Neural progenitor cell (in vitro differentiated cells): ENCODE measurements around the gene GPNMB. TPM values are rescaled to one million over a fixed set of nuclear protein-coding genes. Genes with fewer than 3 reads are reported as not detected.

Source experiments
- DNase-seq: peaks from one replicate; pipeline ENCODE4 v3.0.0-alpha.2; 2016; ENCODE audit warnings: low spot score
- H2AFZ ChIP-seq: fragments of 200-600 bp; sonication (generic); replicated peaks from 2 replicates; pipeline ENCODE4 v1.6.1; 2016; ENCODE audit warnings: antibody characterized with exemption
- H3F3A ChIP-seq: fragments of 200-600 bp; sonication (generic); 2 replicates; pipeline ENCODE4 v1.6.1; 2016; ENCODE audit warnings: antibody characterized with exemption, low read depth
- H3K27ac ChIP-seq: fragments of 200-600 bp; sonication (generic); 2 replicates; pipeline ENCODE4 v1.5.1; 2016; ENCODE audit warnings: mild to moderate bottlenecking
- H3K27me3 ChIP-seq: fragments of 200-600 bp; sonication (generic); 2 replicates; pipeline ENCODE4 v1.6.1; 2016; ENCODE audit warnings: mild to moderate bottlenecking, moderate library complexity
- H3K36me3 ChIP-seq: fragments of 200-600 bp; sonication (generic); 2 replicates; pipeline ENCODE4 v1.5.1; 2016
- H3K4me1 ChIP-seq: fragments of 200-600 bp; sonication (generic); 2 replicates; pipeline ENCODE4 v1.6.1; 2016; ENCODE audit warnings: mixed run types
- H3K4me2 ChIP-seq: fragments of 200-600 bp; sonication (generic); 2 replicates; pipeline ENCODE4 v1.6.1; 2016
- H3K4me3 ChIP-seq: fragments of 200-600 bp; sonication (generic); 2 replicates; pipeline ENCODE4 v1.5.1; 2016
- H3K79me2 ChIP-seq: fragments of 200-600 bp; sonication (generic); 2 replicates; pipeline ENCODE4 v1.6.1; 2016; ENCODE audit warnings: low read depth
- H3K9ac ChIP-seq: fragments of 200-600 bp; sonication (generic); 2 replicates; pipeline ENCODE4 v1.6.1; 2016
- H3K9me3 ChIP-seq: fragments of 200-600 bp; sonication (generic); 2 replicates; pipeline ENCODE4 v1.5.1; 2016; ENCODE audit warnings: low read depth
- H4K20me1 ChIP-seq: fragments of 200-600 bp; sonication (generic); 2 replicates; pipeline ENCODE4 v1.6.1; 2016; ENCODE audit warnings: low read depth
- H3K27ac Mint-ChIP-seq: 3 replicates; pipeline ENCODE4 v1.8.0; 2021; ENCODE audit warnings: mixed read lengths
- H3K27me3 Mint-ChIP-seq: 2 replicates; pipeline ENCODE4 v1.8.0; 2022; ENCODE audit warnings: low read depth, mild to moderate bottlenecking, inconsistent platforms, moderate library complexity, mixed read lengths; ENCODE audit not compliant: insufficient read depth
- H3K36me3 Mint-ChIP-seq: 3 replicates; pipeline ENCODE4 v1.8.0; 2021; ENCODE audit warnings: mixed read lengths
- H3K4me1 Mint-ChIP-seq: 3 replicates; pipeline ENCODE4 v1.8.0; 2021; ENCODE audit warnings: mixed read lengths
- H3K4me3 Mint-ChIP-seq: 3 replicates; pipeline ENCODE4 v1.8.0; 2021; ENCODE audit warnings: mild to moderate bottlenecking, moderate library complexity, mixed read lengths
- H3K9me3 Mint-ChIP-seq: 3 replicates; pipeline ENCODE4 v1.8.0; 2020; ENCODE audit warnings: mixed read lengths
- CTCF ChIP-seq: fragments of 200-600 bp; sonication (generic); IDR thresholded peaks from 2 replicates; pipeline ENCODE4 v1.5.1; 2017; ENCODE audit warnings: antibody characterized with exemption, mild to moderate bottlenecking
- EZH2 ChIP-seq: fragments of 200-600 bp; sonication (generic); IDR thresholded peaks from 2 replicates; pipeline ENCODE4 v1.6.1; 2017; ENCODE audit warnings: antibody characterized with exemption, mild to moderate bottlenecking, moderate library complexity
- EZH2phosphoT487 ChIP-seq: fragments of 200-600 bp; sonication (generic); IDR thresholded peaks from 2 replicates; pipeline ENCODE4 v1.6.1; 2017; ENCODE audit warnings: antibody characterized with exemption
- total RNA-seq: library from RNA; depleted of rRNA; stranded (reverse); fragments of >200 nt; gene quantifications from 2 replicates; pipeline ENCODE4 v1.2.3, GENCODE V29; 2015; ENCODE audit warnings: low replicate concordance

The GPNMB gene
- total RNA-seq, 1 donor from 2014 or later, result not detected

DNA sequence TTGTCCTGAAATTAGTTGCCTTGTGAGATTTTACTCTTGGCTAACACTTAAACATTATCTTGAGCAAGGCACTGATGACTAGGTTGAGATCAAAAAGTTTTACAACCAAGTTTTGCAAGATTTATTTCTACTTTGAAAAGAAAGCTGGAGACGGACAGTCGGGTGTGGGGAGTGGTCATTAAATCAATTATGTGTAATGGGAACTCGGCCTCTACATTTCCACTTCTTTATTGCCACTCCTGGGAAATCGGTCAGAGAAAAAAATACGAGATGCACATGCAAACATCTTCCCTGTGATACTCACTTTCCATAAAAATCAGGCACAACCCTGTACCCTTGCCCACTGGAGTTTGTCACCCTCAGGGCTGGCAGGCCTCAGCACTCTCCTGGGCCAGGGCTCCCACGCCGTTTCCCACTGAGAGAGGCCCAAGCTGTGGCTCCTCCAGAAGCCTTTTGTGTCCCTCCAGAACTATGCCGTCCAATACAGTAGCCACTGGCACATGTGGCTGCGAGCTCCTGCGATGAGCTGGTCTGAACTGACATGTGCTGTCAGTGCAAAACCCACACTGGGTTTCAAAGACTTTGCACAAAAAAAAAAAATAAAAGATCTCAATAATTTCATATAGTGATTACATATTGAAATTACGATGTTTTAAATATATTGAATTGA lies 7.5 kb upstream of the GPNMB start:
- no peaks in the 10 kb centered on the region for H3K9me3 Mint-ChIP-seq
- Histone ChIP-seq H4K20me1 (no peaks in the 10 kb centered on the region), H3K4me1 (no peaks in the 10 kb centered on the region), H3K9me3 (no peaks in the 10 kb centered on the region), H3K27me3 (no peaks in the 10 kb centered on the region), H2AFZ (no peak overlapping the region), H3K27ac (no peak overlapping the region), H3K4me3 (no peak overlapping the region), H3K36me3 (no peaks in the 10 kb centered on the region), H3F3A (no peaks in the 10 kb centered on the region), H3K4me2 (no peak overlapping the region), H3K79me2 (no peaks in the 10 kb centered on the region), H3K9ac (no peak overlapping the region)
- H3K36me3 Mint-ChIP-seq, result no peaks in the 10 kb centered on the region
- no peak overlapping the region for H3K27ac Mint-ChIP-seq
- no peak overlapping the region for H3K4me3 Mint-ChIP-seq
- H3K27me3 Mint-ChIP-seq, result no peaks in the 10 kb centered on the region
- H3K4me1 Mint-ChIP-seq, result no peaks in the 10 kb centered on the region
- no peak for TF ChIP-seq EZH2phosphoT487
- no peak for TF ChIP-seq EZH2
- TF ChIP-seq CTCF, result no peak
- no peak for DNase-seq

DNA sequence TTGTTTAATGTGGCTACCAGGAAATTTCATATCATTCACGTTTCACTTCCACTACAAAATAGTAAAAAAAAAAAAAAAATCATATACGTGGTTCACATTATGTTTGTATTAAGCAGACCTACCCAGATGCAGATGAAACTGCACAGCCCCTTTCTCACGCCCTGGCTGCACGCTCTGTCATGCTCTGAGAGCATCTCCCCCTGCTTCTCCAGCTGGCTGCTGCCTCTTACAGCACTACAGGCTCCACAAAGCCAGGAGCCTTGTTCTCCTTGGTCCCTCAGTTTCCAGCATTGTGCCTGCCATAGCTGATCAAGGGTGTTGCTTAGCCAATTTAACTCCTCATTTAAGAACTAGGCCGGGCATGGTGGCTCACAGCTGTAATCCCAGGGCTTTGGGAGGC lies 6.9 kb upstream of the GPNMB start:
- Histone ChIP-seq H3K4me1 (no peaks in the 10 kb centered on the region), H3K27me3 (no peaks in the 10 kb centered on the region), H3K36me3 (no peaks in the 10 kb centered on the region), H3K79me2 (no peaks in the 10 kb centered on the region), H4K20me1 (no peaks in the 10 kb centered on the region), H3K9ac (no peak overlapping the region), H3F3A (no peaks in the 10 kb centered on the region), H3K4me3 (no peak overlapping the region), H2AFZ (peak overlapping the region; percentile 42), H3K9me3 (no peaks in the 10 kb centered on the region), H3K4me2 (no peak overlapping the region), H3K27ac (no peak overlapping the region)
- H3K9me3 Mint-ChIP-seq, result no peaks in the 10 kb centered on the region
- no peaks in the 10 kb centered on the region for H3K4me1 Mint-ChIP-seq
- H3K4me3 Mint-ChIP-seq, result no peak overlapping the region
- no peaks in the 10 kb centered on the region for H3K27me3 Mint-ChIP-seq
- DNase-seq, result no peak
- H3K36me3 Mint-ChIP-seq, result no peaks in the 10 kb centered on the region
- H3K27ac Mint-ChIP-seq, result peak overlapping the region; percentile 18
- TF ChIP-seq CTCF, result no peak
- no peak for TF ChIP-seq EZH2phosphoT487
- TF ChIP-seq EZH2, result no peak

GRCh38 chr7:23242321-23242720 lies 4.3 kb upstream of the GPNMB start:
- peaks cover 3% of the 10 kb centered on the region for H3K27me3 ChIP-seq
- H3K27ac ChIP-seq, result no peak overlapping the region
- no peak overlapping the region for H3K27ac Mint-ChIP-seq
- no peaks in the 10 kb centered on the region for H3K36me3 Mint-ChIP-seq
- H3F3A ChIP-seq, result no peaks in the 10 kb centered on the region
- TF ChIP-seq EZH2 (no peak), CTCF (no peak), EZH2phosphoT487 (no peak)
- H3K4me1 Mint-ChIP-seq, result no peaks in the 10 kb centered on the region
- H3K36me3 ChIP-seq, result no peaks in the 10 kb centered on the region
- no peaks in the 10 kb centered on the region for H4K20me1 ChIP-seq
- no peak overlapping the region for H3K4me3 ChIP-seq
- no peaks in the 10 kb centered on the region for H3K9me3 ChIP-seq
- no peak for DNase-seq
- H3K4me3 Mint-ChIP-seq, result no peak overlapping the region
- no peak overlapping the region for H2AFZ ChIP-seq
- no peaks in the 10 kb centered on the region for H3K9me3 Mint-ChIP-seq
- H3K79me2 ChIP-seq, result no peaks in the 10 kb centered on the region
- H3K9ac ChIP-seq, result no peak overlapping the region
- no peaks in the 10 kb centered on the region for H3K27me3 Mint-ChIP-seq
- H3K4me1 ChIP-seq, result no peaks in the 10 kb centered on the region
- H3K4me2 ChIP-seq, result no peak overlapping the region
